IPS-18c (cell line): ENCODE measurements around the gene RAF1.

Experiments used
- H3K4me3 ChIP-seq: 2 replicates; pipeline ENCODE4 v1.7.0; 2013; ENCODE audit warnings: low read depth, mild to moderate bottlenecking, low read length, moderate library complexity; ENCODE audit not compliant: insufficient read depth
- H3K9me3 ChIP-seq: one replicate; pipeline ENCODE4 v1.6.1; 2013; ENCODE audit warnings: mild to moderate bottlenecking, low read length, moderate library complexity; ENCODE audit not compliant: control insufficient read depth, insufficient read depth

RAF1 gene

DNA sequence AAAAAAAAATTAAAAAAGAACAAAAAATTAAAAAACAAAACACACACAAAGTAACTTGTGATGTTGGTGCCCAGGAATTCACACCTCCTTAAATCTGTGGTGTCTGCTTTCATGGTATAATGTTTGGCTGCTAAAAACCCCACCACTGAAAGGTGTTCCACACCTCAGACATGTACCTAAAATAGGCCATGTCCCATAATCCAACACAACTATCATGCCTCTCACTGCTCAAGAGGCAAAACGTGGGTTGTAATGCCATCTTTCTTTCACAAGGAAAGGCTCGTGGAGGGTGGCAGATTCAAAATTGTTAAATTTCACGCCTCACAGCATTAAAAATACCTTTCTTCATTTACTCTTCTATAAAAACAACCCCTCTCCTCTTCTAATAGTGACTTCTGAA is 77.5 kb downstream of the RAF1 start:
- no peaks in the 10 kb centered on the region for H3K9me3 ChIP-seq
- H3K4me3 ChIP-seq: no peak overlapping the region

DNA sequence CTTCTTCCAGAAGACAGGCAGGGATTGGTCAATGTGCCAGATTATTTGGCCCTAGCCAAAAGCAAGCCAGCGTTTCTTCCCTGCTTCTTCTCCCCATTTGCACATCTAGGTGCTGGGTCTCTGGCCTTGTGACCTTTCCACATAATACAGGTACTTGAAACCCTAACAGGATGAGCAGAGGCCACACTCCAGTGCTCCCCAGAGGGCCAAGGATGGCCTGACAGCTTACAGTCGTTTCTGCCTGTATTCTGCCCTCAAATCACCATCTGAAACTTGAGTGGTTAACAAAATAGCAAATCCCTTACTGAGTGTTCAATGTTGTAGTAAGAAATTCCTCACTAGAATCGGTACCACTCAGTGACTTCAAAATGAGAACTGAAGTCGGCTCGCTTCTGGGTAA is 77.9 kb downstream of the RAF1 start:
- no peak overlapping the region for H3K4me3 ChIP-seq
- H3K9me3 ChIP-seq: no peaks in the 10 kb centered on the region

DNA sequence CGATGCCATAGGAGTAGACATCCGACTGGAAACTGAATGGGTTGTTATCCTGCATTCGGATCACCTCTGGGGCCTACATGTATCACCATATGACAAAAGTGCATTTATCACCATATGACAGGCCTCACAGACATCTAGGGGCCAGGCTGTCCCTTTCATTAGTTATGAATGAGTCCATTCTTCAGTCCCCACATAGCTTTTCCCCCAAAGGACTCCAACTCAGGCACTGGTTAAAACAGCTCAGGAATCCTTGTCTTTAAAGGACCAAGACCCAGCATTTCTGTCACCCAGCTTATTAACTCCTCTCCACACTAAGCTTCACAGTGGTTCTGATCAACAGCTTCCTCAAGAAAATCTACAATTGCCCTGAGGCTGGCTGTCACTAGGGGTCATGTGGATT is 78.7 kb downstream of the RAF1 start:
- no peak overlapping the region for H3K4me3 ChIP-seq
- no peaks in the 10 kb centered on the region for H3K9me3 ChIP-seq

DNA sequence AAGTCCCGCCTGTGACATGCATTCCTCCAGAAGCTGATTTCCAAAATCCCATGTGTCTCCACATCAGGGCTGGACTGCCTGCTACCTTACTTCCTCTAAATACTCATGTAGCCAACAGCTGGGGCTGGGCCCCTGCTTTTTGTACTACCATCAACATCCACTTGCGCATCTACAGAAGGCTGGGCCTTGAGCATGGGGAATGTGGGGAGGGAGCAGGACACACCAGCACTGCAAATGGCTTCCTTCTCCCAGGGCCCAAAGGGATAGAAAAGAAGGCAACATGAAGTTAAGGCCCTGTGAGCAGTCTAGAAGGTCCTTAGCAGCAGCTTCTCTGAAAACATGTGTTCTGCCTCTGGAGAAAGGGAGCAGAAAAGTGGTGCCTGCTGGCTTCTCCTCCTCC is 79.8 kb downstream of the RAF1 start:
- H3K9me3 ChIP-seq: no peaks in the 10 kb centered on the region
- no peak overlapping the region for H3K4me3 ChIP-seq

DNA sequence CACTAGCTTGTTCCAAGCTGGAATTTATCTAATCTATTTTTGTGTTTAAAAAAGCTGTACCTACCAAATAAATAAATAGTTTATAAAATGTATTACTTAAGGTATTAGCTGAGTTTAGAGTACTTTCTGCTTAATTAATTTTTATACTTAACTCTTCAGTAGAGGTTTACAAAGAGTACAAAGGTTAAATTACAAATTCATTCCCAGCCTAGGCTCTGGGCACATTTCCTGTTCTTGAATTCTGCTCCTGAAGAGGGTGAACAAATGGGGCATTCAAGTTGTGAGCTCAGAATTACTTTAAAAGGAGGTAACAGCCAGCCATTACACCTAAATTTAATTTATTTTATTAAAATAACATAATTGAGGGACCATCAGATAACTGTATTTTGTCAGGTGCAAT is 80.6 kb downstream of the RAF1 start:
- Histone ChIP-seq H3K4me3 (no peak overlapping the region), H3K9me3 (no peaks in the 10 kb centered on the region)

DNA sequence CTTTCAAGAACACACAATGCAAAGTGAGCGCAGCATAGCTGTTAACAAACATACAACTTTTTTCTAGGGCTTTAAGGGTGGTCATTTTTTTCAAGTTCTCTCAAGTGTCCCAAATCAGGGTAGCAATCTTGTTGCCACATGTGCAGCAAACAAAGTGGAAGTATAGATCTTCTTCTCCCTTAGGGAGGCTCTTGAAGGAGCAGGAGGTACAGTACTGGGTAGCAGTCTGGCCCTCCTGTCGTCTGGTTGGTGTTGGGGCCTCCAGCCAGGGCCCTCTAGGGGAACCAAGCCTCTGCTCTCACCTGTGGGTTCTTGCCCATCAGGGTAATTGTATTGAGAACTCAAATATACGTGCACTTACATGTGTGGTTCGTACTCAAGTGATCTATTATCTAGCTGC is 81.2 kb downstream of the RAF1 start:
- Histone ChIP-seq H3K4me3 (no peak overlapping the region), H3K9me3 (no peaks in the 10 kb centered on the region)

DNA sequence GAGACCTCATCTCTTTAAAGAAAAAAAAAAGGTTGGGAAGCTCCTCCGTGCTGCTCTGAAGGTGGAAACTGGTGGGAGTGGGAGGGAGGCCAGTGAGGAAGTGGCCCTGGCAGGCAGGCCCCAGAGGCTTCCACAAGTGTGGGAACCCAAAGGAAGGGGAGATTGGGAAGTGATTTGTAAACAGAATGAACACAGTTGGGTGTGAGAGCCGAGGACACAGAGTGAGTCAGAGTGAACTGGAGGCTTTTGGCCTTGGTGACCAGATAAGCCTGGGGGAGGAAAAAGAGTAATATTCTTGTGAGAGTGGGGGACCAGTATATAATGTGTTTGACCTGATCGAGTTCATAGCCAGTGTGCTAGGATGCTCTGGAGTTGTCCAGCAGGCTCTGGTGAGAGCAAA is 84.0 kb downstream of the RAF1 start:
- no peak overlapping the region for H3K4me3 ChIP-seq
- no peaks in the 10 kb centered on the region for H3K9me3 ChIP-seq

DNA sequence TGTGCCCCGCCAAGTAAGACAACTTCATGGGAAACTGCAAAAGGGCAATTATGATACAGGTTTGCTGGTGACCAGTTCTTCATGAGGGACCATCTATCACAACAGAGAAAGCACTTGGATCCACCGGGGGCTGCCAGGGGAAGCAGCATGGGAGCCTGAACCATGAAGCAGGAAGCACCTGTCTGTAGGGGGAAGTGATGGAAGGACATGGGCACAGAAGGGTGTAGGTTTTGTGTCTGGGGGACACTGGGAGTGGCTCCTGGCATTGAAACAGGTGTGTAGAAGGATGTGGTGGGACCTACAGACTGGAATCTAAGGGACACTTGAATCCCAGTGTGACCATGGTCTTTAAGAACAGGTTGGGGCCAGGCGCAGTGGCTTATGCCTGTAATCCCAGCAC is 84.5 kb downstream of the RAF1 start:
- H3K4me3 ChIP-seq: no peak overlapping the region
- no peaks in the 10 kb centered on the region for H3K9me3 ChIP-seq

DNA sequence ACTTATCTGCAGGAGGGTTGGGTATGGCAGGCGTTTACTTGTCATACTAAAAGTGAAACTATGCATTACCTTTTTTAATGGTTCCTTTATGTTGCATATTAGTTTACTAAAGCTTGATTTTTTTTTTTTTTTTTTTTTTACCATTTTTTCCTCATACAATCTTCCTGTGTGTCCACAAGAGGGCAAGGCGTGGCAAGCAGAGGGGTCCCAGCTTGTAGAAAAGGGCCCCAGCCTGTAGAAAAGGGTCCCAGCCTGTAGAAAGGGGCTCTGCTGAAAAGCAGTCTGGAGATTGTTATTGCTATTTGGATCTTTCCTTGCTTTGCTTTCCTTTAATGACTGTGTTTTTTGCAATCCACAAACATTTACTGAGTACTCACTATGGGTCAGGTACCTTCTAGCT is 85.2 kb downstream of the RAF1 start:
- H3K4me3 ChIP-seq: no peak overlapping the region
- no peaks in the 10 kb centered on the region for H3K9me3 ChIP-seq

DNA sequence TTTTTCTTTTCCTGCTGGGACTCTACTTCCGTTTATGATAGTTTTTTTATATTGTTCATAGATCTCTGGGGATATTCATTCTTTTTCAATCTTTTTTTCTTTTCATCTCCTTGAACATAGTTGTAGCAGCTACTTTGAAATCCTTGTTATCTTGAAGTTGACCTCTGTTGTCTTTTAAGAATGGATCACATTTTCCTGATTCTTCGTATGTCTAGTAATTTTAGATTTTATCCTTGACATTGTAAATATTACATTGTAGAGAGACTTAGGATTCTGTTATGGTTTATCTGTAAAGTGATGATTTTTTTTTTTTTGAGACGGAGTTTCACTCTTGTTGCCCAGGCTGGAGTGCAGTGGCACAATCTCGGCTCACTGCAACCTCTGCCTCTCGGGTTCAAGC is 86.5 kb downstream of the RAF1 start:
- H3K4me3 ChIP-seq: no peak overlapping the region
- no peaks in the 10 kb centered on the region for H3K9me3 ChIP-seq

DNA sequence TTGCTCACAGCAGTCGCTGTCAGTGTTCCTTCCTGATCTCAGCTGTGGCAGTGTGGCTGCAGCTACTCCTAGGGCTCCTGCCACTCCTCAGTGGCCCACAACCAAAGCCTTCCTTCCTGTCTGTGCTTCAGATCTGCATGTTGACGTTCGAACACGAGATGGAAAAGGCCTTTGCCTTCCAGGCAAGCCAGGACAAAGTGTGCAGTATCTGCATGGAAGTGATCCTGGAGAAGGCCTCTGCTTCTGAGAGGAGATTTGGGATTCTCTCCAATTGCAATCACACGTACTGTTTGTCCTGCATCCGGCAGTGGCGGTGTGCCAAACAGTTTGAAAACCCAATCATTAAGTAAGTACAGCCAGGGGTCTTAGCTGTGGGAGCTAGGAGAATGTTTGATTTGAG is 89.3 kb downstream of the RAF1 start:
- Histone ChIP-seq H3K9me3 (no peaks in the 10 kb centered on the region), H3K4me3 (no peak overlapping the region)

DNA sequence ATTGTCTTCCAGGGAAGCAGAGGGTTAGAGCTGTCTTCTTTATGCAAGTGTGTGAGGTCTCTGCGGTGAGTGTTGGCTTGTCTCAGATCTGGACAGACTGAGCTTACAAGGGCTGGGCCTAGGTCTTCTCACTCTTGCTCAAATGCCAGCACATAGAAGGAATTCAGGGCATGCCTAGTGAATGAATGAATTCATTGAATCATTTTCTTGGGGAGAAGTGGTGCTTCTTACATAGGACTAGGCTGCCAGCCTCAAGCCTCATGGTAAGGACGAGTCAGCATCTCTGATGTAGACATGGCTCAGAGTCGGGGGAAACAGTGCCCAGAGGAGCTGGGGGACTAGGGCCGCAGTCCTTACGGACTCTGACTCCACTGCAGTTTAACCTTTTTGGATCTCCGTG is 89.8 kb downstream of the RAF1 start:
- Histone ChIP-seq H3K4me3 (no peak overlapping the region), H3K9me3 (no peaks in the 10 kb centered on the region)

DNA sequence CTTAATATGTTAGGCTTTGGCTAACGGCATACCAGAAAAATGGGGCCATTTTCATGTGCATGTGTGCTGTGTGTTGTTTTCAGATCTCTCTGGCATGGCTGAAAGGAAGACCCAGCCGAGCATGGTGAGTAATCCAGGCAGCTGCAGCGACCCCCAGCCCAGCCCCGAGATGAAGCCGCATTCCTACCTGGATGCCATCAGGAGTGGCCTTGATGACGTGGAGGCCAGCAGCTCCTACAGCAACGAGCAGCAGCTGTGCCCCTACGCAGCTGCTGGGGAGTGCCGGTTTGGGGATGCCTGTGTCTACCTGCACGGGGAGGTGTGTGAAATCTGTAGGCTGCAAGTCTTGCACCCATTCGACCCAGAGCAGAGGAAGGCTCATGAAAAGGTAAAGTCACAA is 91.9 kb downstream of the RAF1 start:
- H3K9me3 ChIP-seq: no peaks in the 10 kb centered on the region
- H3K4me3 ChIP-seq: no peak overlapping the region

DNA sequence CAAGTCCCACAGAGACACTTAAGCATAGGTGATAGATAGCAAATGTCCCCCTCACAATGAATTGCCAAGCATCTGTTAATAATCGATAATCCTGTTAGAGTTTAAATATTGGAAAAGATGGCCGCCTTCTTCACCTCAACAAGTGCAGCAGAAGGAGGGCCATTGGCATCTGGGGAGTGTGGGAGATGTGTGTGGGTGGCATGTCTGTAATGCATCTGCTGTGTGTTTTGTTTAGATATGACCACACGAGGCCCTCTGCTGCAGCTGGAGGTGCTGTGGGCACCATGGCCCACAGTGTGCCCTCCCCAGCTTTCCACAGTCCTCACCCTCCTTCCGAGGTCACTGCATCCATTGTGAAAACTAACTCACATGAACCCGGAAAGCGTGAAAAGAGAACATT is 94.1 kb downstream of the RAF1 start:
- no peak overlapping the region for H3K4me3 ChIP-seq
- no peaks in the 10 kb centered on the region for H3K9me3 ChIP-seq

DNA sequence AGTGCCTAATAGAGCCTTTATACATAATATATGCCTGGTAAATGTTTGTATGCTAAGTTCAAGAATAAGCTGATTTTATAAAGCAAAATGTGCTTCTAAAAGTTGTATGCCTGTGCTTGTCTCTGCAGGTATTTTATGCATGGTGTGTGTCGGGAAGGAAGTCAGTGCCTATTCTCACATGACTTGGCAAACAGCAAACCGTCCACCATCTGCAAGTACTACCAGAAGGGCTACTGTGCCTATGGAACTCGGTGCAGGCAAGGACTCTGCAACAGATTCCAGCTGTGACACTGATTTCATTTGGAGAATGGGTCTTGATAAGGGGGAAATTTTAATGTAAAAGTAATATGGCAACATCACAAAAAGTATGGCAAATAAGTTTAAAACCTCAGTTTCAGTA is 95.2 kb downstream of the RAF1 start:
- no peak overlapping the region for H3K4me3 ChIP-seq
- H3K9me3 ChIP-seq: no peaks in the 10 kb centered on the region

DNA sequence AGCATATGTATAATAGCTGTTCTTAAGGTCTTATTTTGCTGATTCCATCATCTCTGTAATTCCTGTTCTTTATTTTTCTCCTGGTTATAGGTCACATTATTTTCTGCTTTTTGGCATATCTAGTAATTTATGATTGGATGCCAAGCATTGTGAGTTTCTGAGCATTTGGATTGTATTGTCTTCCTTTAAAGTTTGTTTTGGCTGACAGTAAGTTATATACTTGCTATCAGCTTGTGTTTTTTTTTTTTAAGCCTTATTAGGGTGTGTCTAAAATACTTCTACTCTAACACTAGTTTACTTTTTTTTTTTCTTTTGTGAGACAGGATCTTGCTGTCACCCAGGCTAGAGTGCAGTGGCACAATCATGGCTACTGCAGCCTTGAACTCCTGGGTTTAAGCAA is 96.9 kb downstream of the RAF1 start:
- Histone ChIP-seq H3K4me3 (no peak overlapping the region), H3K9me3 (no peaks in the 10 kb centered on the region)

DNA sequence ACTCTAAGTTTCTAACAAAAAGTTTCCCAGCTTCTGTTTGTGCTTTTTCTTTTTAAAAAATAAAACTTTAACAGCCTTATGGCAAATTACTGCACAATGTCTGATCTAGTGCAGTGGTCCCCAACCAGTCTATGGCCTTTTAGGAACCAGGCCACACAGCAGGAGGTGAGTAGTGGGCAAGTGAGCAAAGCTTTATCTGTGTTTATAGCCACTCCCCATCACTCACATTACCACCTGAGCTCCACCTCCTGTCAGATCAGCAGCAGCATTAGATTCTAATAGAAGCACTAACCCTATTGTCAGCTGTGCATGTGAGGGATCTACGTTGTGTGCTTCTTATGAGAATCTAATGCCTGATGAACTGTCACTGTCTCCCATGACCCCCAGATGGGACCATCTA is 101.5 kb downstream of the RAF1 start:
- Histone ChIP-seq H3K9me3 (no peaks in the 10 kb centered on the region), H3K4me3 (no peak overlapping the region)

DNA sequence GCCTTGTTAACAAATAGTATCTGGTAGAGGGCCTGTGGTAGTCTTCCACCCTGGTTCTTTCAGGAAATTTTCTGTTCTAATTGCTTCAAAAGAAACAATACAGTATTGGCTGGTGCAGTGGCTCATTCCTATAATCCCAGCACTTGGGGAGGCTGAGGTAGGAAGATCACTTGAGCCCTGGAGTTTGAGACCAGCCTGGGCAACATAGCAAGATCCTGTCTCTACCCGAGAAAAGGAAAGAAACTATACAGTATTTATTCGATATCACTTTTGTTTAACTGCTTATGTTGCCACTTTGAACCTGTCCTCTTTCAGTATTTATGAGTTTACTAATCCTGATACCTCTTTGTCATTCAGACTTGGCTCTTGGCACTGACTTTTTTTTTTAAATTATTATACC is 102.5 kb downstream of the RAF1 start:
- no peak overlapping the region for H3K4me3 ChIP-seq
- no peaks in the 10 kb centered on the region for H3K9me3 ChIP-seq

DNA sequence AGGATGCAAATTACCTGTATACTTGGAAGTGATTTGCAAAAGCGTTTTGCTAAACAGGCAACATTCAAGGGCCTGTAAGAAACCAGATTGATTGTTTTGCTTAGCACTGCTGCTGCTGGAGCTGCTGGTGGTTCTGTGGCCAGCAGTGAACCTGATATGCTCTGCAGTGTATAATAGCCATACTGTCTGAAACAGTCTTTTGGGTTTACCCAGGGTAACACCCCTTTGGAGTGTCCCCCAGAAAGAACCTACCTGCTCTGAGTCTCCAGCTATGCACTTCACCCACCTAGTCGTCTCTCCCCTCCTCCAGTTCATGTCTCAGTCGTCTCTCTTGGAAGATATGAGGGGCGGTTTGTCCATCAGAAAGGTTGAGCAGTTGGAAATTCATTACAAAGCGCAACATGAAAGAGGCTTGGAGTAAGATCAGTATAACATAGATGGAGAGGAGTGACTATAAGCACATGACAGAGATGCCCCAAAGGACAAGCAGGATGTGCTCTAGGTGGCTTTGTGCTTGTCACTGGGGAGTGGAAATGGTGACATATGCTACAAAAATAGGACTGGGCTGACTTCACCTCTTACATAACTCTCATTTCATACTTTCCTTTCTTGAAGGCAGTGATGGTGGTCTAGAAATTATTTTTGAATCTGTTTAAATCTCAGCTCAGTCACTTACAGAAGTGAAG is 103.3 kb downstream of the RAF1 start:
- H3K4me3 ChIP-seq: no peak overlapping the region
- no peaks in the 10 kb centered on the region for H3K9me3 ChIP-seq
